Body of pancreas (tissue), 4 donors: Measurements from ENCODE around the gene NSUN6.

ENCODE experiments used
- POLR2A ChIP-seq, 3 donors: fragments of 450-650 bp; IDR thresholded peaks; one replicate each; pipeline ENCODE4 v1.6.1; 2016; ENCODE audit warnings: antibody characterized with exemption in 3 of 3, mild to moderate bottlenecking in 2 of 3
- TF ChIP-seq, protein P1 (sequence below), 7 experiments: fragments of 450-650 bp in 4 of 7; fragments of 200-600 bp in 3 of 7; sonication (generic) in 3 of 7; IDR thresholded peaks; one replicate each; pipeline ENCODE4 v1.5.1; 2016 to 2019; ENCODE audit warnings: antibody characterized with exemption in 7 of 7

DNA sequence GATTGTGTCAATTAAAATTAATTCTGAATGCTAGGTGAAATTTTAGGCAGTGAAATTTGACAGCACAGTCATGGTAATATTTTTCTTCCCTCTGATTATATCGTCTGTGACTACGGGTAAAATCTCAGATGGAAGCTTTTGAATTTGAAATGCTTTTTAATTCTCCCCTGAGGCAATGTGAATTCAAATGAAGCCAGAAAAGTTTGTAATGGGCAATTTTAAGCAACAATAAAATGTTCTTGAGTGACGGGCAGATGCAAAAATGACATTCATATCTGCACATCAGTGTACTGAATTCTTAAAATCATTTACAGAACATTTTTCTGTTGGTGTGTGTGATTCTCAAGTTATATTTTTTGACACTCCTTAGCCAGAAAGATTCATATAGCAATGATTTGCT lies 134.5 kb downstream of the NSUN6 start:
- TF ChIP-seq, protein P1, sequence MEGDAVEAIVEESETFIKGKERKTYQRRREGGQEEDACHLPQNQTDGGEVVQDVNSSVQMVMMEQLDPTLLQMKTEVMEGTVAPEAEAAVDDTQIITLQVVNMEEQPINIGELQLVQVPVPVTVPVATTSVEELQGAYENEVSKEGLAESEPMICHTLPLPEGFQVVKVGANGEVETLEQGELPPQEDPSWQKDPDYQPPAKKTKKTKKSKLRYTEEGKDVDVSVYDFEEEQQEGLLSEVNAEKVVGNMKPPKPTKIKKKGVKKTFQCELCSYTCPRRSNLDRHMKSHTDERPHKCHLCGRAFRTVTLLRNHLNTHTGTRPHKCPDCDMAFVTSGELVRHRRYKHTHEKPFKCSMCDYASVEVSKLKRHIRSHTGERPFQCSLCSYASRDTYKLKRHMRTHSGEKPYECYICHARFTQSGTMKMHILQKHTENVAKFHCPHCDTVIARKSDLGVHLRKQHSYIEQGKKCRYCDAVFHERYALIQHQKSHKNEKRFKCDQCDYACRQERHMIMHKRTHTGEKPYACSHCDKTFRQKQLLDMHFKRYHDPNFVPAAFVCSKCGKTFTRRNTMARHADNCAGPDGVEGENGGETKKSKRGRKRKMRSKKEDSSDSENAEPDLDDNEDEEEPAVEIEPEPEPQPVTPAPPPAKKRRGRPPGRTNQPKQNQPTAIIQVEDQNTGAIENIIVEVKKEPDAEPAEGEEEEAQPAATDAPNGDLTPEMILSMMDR (IDR thresholded peaks at IDR 0.05), result no peak
- no peak for TF ChIP-seq POLR2A (IDR thresholded peaks at IDR 0.05)
